Lung microvascular endothelial cell (primary cell): Measurements from ENCODE around the gene DCUN1D2. TPM values are rescaled to one million over a fixed set of nuclear protein-coding genes. Genes with fewer than 3 reads are reported as not detected.
A peak's percentile ranks its signal among the peaks of the same experiment; 100 is the strongest.
"Not testable (repeated sequence)": the region's sequence is repeated elsewhere in the genome, so short reads cannot be mapped to it uniquely, and the experiment has no call there.

Experiments
- DNase-seq, 2 donors: peaks; one replicate each; pipeline versions ENCODE4 v3.0.0 to v3.0.0-alpha.2; 2010; ENCODE audit warnings: low read depth in 2 of 2
- total RNA-seq: library from RNA; depleted of rRNA; stranded (reverse); fragments of >200 nt; gene quantifications from 2 replicates; pipeline ENCODE4 v1.2.1, GENCODE V29; 2014

Gene DCUN1D2
- total RNA-seq, 1 donor from 2014 or later = 6.2 TPM

DNA sequence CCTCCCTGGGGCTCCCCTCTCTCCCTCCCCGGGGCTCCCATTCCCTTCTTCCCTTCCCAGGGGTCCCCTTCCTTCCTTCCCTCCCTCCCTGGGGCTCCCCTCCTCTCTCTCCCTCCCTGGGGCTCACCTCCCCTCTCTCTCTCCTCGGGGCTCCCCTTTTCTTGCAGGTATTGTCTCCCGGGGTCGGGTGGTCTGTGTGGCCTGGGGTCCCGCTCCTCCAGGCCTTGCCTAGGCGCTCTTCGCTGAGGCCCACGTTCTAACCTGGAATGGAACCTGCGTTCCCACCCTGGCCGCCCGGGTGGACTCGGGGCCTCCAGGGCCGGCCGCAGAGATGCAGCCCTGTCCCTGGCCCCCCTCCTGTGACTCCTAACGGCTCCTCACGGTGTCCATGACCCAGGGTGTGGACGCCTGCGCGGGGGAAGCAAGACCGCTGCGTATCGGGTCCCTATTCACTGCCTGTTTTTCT, 940 bp upstream of the DCUN1D2 start:
- peak; percentile 39 to 50 for DNase-seq

DNA sequence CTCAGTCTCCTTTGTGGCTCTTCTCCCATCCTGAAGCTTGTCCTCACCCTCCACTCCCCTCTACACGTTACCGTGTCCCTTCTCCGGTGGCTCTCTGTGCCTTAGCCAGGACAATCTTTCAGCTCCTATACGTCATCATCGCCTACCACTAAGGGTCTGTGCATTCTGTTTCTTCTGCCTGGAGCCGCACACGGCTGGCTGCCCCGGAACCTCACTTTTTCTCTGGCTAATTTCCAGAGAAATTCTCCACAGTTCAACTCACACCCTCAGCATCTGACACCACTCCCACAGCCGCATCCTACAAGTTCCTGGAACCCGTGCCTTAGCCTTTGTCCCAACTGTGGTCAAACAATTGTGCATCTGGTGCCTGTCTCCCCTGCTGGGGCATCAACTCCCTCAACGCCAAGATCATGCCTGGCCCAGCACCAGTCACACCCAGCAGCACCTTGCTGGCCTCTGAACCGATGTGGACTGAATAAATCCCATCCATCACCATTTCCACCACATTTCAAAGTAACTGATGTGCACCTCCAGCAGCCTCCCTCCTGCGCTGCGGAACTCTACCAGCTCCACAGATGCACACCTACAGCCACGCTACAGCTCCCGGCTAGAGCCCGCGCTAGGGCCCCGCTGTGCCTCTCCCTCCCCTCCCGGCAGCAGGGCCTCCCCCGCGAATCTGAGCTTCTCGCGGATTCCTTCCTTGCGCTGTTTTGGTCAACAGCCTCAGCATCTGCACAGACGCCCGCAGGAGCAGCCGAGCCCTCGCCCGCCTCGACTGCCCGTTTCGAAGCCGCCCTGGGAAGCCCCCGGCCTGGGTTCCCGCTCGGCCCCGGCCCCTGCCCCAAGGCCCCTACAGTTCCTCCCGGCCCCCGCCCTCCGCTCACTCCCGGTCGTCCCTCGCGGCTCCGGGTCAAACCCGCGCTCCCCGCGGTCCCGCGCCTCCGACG, 689 bp downstream of the DCUN1D2 start:
- peak; percentile 43 to 51 for DNase-seq

DNA sequence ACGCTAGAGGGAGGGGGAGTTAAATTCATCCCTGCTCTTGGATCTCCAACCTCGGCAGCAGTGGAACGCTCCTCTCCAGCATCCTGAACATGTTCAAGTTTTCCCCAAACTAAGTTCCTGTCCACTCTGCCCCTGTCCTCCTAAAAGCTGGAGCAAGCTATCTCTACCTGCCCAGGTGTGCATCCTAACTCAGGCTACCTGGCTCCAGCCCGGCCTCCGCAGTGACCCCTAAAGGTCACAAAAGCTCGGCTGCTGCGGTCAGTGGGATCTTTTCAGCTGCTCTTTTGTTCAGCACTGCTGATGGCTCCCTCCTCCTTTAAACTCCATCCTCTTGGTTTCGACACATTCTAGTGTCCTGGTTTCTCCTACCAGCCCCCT, 1.4 kb downstream of the DCUN1D2 start:
- no peak for DNase-seq

DNA sequence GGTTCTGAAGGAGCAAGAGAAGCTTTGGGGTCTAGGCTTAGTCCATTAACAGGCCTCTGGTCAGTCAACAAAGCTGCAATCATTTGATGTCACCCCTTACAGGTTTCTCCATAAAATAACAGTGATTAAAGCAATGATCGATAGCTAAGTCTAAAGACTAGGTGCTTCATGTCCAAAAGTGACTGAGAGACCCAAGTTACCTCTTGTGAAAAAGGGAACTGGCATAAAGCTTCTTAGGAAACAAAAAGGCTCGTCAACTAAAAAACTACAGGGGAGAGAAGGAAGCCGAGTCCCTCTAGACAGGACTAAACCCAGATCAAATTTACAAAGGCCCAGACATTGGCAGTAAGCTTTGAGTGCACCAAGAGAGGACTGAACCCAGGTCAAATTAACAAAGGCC, 2.2 kb downstream of the DCUN1D2 start:
- no peak for DNase-seq

DNA sequence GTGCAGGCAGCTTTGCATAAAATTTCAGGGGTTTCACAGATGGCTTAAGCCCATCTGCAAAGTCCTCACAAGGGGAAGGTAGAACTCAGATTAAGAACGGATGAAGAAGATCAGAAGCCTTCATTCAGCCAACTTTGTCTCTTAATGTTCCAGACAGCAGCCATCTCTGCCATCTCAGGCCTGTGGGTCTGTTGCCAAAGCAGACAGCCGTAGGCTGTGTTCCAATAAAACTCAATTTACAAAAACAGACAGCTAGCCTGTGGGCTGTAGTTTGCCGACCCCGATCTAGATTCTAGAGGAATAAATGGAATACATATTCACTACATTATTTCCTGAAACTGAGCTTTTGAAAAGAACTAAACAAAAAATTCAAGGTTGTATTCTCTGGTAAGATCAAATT, 3.8 kb downstream of the DCUN1D2 start:
- no peak for DNase-seq

DNA sequence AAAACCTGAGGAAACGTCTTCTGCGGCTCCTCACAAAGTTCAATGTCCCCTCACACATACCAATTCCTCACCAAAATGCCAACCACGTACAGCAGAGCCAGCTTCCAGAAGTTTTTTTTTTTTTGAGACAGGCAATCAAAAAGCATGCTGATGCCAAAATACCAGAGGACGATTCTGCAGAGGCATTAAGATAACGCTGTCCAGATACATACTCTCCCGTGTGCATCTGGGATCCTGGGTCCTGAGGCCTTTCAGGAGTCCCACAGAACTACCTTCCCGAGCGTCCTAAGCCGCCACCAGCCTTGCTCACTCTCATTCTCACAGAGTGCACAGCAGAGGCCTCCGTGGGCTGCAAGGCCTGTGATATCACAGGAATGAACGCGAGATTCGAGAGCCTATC, 5.0 kb downstream of the DCUN1D2 start:
- DNase-seq = no peak

DNA sequence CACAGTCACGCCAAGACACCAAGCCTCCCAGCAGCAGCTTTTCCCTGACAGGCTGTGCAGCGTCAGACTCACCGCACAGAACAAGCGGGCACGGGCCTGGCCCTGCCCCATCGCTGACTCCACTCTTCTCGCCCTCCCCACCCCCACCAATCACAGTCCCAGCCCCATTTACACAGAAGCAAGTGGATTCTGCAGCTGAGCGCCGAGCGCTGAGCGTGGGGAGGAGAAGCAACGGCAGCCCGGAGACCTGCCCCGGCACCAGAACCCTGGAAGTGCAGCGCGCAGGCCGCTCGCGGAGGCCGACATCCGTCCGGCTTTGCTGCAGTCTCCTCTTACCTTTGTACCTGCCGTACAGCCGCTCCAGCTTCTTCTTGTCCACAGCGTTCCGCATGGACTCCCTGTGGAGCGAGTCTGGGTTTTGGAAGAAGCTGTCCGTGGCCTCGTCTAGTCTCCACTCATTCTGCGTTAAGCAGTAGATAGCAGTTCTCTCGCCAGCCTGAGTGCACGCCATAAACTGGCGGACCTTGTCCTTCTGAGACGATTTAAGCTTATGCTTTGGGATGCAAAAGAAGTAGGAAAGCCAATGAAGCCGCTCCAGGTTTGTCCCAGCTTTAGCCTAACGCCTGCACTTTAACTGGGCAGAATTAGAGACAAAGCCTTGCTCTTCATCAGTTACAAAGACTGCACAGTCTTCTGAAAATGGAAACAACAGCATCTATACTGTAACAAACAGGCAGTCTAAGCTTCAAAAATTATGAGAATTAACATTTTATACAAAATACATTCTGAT, 6.8 kb downstream of the DCUN1D2 start:
- DNase-seq = no peak

DNA sequence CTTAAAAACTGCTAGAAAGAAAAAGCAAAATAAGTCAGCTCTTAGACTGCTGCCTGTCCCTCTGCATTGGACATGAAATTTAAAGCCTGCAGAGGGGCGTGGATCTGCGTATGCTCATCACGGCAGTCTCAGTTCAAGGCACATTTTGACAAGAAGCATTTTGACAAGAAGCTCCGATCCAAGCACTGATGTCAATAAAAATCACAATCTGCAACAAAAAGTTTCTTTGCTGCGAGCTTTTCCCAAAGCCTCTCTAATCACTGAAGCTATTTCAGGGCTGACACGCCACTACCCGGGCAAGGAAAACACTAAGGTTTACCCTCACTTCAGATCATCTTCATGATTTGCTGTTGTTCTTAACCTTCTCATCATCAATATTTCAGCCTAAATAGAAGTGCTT, 7.4 kb downstream of the DCUN1D2 start:
- DNase-seq = no peak

DNA sequence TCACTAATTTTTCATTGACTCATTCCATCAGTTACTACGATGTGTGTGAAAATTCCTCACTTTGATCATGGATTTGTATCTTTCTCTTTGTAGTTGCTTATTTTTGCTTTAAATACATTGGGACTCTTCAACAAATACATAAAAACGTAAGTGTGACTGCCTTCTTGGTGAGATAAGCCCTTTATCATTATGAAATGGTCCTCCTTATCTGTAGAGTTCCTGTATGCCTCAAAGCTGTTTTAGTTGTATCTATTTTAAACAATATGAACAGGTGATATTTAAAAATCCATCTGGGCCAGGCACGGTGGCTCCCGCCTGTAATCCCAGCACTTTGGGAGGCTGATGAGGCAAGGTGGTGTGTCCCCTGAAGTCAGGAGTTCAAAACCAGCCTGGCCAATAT, 11.3 kb downstream of the DCUN1D2 start:
- no peak for DNase-seq

DNA sequence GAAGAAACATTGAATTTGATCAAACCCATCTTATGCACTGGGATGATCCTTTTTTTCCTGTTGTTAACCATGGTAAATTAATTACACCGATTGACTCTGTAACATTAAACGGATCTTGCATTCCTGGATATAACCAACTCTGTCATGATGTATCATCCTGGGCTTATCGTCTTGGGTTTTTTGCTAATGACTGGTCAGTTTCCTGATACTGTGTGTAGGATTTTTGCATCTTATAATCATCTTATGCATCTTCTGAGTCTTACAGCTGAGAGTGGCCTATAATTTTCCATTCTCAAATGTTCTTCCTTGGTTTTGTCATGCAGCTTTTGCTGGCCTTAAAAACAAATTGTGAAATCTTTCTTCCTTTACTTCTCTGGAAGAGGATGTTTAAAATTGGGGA, 12.8 kb downstream of the DCUN1D2 start:
- no peak for DNase-seq

DNA sequence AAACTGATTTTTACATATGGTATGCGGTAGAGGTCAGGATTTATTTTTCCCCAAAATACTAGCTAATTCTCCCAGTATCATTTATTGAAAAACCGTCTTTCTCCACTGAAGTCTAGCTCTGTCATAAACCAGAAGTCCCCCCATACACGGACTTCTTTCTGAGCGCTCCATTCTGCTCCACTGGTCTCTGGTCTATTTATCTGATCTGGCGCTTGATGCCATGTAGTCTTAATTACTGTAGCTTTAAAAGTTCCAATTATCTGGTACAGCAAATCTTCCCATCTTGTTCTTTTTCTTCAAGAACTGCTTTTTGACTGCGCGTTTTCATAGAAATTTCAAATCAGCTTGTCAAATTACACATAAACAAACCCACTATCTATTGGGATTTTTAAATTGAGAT, 13.7 kb downstream of the DCUN1D2 start:
- DNase-seq = no peak

DNA sequence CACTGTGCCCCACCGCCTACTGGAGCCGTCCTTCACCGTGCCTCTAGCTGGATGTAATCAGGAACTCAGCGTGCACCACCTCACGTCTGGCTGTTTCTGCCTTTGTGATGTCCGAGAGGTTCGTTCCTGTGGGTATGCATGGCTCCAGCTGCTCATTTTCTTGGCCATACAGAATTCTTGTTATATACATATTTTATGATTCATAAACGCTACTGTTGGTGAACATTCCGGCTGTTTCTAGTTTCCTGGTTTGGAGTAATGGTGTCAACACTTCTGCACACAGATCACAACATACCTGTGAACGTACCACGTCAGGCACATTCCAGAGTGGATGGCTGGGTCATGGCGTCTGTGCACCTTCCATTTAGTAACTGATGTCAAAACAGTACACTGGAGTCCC, 14.6 kb downstream of the DCUN1D2 start:
- DNase-seq = no peak

DNA sequence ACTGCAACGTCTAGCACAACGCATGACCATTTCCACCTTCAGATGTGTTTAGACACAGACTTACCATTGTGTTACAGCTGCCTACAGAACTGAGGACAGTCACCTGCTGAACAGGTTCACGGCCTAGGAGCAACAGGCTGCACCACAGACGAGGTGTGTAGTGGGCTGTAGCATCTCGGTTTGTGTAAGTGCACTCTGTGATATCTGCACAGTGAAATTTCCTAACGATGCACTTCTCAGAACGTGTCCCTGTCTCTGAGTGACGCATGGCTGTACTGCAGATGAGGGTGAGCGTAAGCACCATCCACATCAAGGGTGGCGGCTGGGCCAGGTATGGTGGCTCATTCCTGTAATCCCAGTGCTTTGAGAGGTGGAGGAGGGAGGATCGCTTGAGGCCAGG, 15.2 kb downstream of the DCUN1D2 start:
- no peak for DNase-seq

DNA sequence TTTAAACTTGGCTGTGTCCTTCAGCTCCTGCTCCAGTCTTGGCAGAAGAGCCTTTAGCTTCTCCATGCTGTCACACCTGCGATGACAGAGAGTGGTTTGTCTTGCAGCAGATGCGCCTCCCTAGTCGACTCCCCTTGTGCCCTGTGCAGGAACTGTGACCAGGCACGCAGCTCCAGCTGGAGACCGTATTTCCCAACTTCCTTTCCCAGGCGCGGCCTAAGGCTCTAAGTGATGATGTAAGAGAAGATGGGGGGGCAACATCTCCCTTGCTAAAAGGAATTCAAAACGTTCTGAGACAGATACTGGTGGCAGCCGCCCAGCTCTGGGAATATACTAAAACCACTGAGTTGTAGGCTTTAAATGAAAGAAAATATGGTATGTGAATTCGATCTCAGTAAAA, 16.3 kb downstream of the DCUN1D2 start:
- peak; percentile 64 to 79 for DNase-seq

DNA sequence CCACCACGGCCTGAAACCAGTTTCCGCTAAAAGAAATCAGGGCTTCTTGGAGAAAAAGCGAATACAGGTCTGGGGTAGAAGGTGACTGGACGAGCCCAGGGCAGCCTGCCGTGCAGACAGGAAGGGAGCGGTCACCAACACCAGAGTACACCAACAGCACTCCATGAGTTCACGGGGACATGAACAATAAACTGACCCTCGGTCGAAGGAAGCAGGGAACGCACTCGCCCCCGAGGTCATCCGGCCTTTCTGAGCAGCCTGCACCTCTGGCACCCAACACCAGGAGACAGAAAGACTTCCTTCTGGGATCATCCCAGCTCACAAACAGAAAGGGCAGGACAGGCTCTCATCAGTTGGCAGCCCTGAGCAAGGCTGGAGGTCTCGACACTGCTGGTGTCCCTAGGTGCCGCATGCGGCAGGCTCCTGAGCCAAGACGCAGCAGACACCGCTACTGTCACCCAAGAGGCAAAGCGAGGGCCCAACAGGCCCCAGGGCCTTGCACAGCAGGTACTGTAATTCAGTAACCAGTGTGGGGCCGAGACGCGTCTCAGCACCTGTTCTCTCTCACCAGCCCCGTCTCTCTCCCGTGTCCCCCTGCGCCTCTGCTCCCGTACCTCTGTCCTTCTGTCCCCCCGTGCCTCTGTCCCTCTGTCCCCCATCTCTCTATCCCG, 18.0 kb downstream of the DCUN1D2 start:
- peak; percentile 50 to 67 for DNase-seq

DNA sequence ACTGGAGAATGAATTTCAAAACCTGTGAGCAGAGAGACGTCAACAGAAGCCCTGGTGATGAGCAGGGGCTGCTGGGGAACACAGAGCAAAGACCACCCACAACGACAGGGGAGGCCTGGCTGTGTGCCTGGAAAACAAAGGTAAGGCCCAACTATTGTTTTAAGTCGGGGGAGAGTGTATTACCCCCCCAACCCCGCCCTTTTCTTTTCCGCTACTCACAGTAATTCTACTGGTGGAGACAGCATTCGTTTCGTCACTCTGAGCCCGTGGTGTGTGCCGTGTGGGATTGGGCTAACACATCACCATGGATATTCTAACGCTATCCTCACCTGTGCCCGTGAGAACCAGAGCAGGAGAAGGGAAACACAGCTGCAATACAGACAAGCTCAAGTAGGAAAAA, 18.7 kb downstream of the DCUN1D2 start:
- DNase-seq = peak in 1 of 2 donors; percentile 81

DNA sequence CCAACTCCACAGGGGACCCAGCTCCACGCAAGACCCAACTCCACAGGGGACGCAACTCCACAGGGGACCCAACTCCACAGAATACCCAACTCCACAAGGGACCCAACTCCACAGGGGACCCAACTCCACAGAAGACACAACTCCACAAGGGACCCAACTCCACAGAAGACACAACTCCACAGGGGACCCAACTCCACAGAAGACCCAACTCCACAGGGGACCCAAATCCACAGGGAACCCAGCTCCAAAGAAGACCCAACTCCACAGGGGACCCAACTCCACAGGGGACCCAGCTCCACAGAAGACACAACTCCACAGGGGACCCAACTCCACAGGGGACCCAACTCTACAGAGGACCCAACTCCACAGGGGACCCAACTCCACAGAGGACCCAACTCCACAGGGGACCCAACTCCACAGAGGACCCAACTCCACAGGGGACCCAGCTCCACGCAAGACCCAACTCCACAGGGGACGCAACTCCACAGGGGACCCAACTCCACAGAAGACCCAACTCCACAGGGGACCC, 19.8 kb downstream of the DCUN1D2 start:
- DNase-seq = not testable (repeated sequence)

DNA sequence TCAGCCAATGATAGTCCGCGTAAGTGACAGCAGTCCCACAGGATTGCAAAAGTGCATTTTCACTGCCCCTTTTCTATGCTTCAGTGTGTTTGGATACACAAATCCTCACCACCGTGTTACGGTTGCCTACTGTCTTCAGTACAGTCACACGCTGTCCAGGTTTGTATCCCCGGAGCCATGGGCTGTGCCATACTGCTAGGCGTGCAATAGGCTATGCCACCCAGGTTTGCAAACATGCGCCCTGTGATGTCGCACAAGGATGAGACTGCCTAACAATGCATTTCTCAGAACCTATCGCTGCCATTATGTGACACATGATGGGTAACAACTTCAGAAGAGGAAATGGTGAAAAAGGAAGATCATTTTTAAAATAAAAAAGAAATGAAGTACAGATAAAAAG, 20.4 kb downstream of the DCUN1D2 start:
- no peak for DNase-seq

DNA sequence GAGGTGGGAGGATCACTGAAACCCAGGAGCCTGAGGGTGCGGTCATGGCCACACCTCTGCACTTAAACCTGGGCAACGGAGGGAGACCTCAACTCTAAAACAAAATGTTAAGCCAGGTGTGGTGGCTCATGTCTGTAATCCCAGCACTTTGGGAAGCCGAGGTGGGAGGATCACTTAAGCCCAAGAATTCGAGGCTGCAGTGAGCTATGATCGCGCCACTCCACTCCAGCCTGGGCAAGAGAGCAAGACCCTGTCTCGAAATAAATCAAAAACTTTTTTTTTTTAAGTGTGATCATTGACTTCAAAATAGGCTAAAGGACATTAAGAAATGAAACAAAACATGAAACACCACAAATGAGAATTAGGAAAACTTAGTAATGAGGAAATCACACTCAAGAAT, 20.9 kb downstream of the DCUN1D2 start:
- DNase-seq = no peak

DNA sequence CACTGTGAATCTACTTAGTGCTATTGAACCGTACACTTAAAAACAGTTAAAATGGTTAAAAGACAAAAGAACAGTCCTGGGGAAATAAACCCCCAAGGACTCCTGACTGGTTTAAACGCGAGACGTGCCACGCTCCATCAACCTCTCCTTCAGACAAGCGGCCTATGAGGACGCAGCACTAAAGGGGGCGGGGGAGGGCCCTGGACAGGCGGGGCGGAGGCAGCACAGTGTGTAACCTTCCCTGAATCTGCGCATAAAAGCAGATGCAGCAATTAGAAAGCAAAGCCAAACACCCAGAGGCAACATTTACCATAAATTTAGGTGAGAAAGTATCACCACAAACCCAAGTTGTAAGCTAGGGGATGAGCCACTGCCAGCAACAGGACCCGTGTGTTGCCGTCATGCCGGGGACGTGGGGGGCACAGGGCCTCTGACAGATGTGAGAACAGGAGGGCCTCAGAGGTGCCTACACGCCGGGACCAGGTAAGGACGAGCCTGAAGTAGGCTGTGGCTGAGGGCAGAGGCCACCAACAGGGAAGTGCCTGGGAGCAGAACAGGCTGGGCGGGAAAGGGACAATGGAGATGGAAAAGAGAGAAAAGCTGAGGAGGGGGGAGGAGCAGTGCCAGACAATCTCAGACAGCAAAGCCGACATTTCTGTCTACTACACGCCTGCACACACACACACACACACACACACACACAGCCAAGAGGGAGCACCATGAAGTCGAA, 21.9 kb downstream of the DCUN1D2 start:
- no peak for DNase-seq

DNA sequence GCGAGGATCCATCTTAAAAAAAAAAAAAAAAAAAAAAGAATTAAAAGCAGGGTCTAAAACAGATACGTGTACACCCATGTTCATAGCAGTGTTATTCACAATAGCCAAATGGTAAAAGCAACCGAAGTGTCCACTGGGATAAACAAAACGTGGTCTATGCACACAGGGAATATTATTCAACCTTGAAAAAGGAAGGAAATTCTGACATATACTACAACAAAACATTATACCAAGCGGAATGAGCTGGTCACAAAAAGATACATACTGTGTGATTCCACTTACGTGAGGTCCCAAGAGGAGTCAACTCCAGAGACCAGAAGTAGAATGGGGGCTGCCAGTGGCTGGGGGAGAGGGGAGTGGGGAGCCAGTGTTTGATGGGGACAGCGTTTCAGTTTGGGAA, 22.5 kb downstream of the DCUN1D2 start:
- no peak for DNase-seq
